Measurements from ENCODE around the gene PTPRQ. TPM values are rescaled to one million over a fixed set of nuclear protein-coding genes. Genes with fewer than 3 reads are reported as not detected.

The PTPRQ gene
- total RNA-seq, 1 experiment from 2014 or later = not detected

DNA sequence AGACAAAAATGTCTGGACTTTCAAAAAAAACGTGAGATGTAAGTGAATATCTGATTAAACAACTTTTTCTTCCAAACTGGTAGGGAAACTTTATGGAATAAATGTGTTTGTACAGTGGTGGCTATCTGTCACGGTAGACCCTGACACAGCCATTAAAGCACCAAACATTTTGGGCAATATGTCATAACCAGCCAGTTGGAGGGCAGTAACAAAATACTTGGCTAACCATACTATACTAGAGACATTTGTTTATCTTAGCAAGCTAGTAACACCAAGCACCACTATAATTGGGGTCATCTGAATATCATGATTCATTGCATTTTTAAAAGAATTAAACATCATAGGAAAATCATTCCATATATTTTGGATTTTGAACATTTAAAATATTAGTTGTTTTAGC lies 257.4 kb downstream of the PTPRQ start:
- TF ChIP-seq ZNF263 (CRISPR knock-in tag; IDR thresholded peaks at IDR 0.05; ENCODE audit: low read depth) (no peak), TP53 (CRISPR knock-in tag; IDR thresholded peaks at IDR 0.05) (no peak), GABPB1 (CRISPR knock-in tag; IDR thresholded peaks at IDR 0.05) (no peak), RELA (CRISPR knock-in tag; IDR thresholded peaks at IDR 0.05; ENCODE audit: borderline replicate concordance) (no peak), MYBL2 (CRISPR knock-in tag; IDR thresholded peaks at IDR 0.05) (no peak), ZNF416 (CRISPR knock-in tag; IDR thresholded peaks at IDR 0.05) (no peak), TEAD4 (CRISPR knock-in tag; IDR thresholded peaks at IDR 0.05) (no peak), NFYB (CRISPR knock-in tag; conservative IDR thresholded peaks at IDR 0.05; ENCODE audit: low read depth) (no peak), ZNF232 (CRISPR knock-in tag; IDR thresholded peaks at IDR 0.05) (no peak), CBFB (CRISPR knock-in tag; IDR thresholded peaks at IDR 0.05; ENCODE audit: low read depth) (no peak), ESRRA (CRISPR knock-in tag; IDR thresholded peaks at IDR 0.05; ENCODE audit: borderline replicate concordance) (no peak), FOXK1 (CRISPR knock-in tag; IDR thresholded peaks at IDR 0.05) (no peak), OVOL2 (CRISPR knock-in tag; IDR thresholded peaks at IDR 0.05; ENCODE audit: borderline replicate concordance) (no peak), TCF7 (CRISPR knock-in tag; IDR thresholded peaks at IDR 0.05; ENCODE audit: low read depth) (no peak), NR3C1 (CRISPR knock-in tag; conservative IDR thresholded peaks at IDR 0.05; ENCODE audit: low read depth) (no peak)
- TF ChIP-seq, protein P1, sequence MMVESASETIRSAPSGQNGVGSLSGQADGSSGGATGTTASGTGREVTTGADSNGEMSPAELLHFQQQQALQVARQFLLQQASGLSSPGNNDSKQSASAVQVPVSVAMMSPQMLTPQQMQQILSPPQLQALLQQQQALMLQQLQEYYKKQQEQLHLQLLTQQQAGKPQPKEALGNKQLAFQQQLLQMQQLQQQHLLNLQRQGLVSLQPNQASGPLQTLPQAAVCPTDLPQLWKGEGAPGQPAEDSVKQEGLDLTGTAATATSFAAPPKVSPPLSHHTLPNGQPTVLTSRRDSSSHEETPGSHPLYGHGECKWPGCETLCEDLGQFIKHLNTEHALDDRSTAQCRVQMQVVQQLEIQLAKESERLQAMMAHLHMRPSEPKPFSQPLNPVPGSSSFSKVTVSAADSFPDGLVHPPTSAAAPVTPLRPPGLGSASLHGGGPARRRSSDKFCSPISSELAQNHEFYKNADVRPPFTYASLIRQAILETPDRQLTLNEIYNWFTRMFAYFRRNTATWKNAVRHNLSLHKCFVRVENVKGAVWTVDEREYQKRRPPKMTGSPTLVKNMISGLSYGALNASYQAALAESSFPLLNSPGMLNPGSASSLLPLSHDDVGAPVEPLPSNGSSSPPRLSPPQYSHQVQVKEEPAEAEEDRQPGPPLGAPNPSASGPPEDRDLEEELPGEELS (CRISPR knock-in tag; IDR thresholded peaks at IDR 0.05) = no peak
- TF ChIP-seq, protein P2, sequence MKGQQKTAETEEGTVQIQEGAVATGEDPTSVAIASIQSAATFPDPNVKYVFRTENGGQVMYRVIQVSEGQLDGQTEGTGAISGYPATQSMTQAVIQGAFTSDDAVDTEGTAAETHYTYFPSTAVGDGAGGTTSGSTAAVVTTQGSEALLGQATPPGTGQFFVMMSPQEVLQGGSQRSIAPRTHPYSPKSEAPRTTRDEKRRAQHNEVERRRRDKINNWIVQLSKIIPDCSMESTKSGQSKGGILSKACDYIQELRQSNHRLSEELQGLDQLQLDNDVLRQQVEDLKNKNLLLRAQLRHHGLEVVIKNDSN (CRISPR knock-in tag; IDR thresholded peaks at IDR 0.05) = no peak
- TF ChIP-seq, protein P3, sequence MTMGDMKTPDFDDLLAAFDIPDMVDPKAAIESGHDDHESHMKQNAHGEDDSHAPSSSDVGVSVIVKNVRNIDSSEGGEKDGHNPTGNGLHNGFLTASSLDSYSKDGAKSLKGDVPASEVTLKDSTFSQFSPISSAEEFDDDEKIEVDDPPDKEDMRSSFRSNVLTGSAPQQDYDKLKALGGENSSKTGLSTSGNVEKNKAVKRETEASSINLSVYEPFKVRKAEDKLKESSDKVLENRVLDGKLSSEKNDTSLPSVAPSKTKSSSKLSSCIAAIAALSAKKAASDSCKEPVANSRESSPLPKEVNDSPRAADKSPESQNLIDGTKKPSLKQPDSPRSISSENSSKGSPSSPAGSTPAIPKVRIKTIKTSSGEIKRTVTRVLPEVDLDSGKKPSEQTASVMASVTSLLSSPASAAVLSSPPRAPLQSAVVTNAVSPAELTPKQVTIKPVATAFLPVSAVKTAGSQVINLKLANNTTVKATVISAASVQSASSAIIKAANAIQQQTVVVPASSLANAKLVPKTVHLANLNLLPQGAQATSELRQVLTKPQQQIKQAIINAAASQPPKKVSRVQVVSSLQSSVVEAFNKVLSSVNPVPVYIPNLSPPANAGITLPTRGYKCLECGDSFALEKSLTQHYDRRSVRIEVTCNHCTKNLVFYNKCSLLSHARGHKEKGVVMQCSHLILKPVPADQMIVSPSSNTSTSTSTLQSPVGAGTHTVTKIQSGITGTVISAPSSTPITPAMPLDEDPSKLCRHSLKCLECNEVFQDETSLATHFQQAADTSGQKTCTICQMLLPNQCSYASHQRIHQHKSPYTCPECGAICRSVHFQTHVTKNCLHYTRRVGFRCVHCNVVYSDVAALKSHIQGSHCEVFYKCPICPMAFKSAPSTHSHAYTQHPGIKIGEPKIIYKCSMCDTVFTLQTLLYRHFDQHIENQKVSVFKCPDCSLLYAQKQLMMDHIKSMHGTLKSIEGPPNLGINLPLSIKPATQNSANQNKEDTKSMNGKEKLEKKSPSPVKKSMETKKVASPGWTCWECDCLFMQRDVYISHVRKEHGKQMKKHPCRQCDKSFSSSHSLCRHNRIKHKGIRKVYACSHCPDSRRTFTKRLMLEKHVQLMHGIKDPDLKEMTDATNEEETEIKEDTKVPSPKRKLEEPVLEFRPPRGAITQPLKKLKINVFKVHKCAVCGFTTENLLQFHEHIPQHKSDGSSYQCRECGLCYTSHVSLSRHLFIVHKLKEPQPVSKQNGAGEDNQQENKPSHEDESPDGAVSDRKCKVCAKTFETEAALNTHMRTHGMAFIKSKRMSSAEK (CRISPR knock-in tag; IDR thresholded peaks at IDR 0.05; ENCODE audit: borderline replicate concordance) = no peak
- ChIA-PET POLR2A (no interaction called here), CTCF (interaction anchor here (1.6 to 1.8 kb wide), 2 partner anchors 9 to 25 kb away, joined by 3 to 4 read pairs; no protein-coding TSS in a partner anchor)
- Mint-ChIP-seq H3K9me3 (no peaks in the 10 kb centered on the region), H3K36me3 (no peaks in the 10 kb centered on the region), H3K4me3 (no peak overlapping the region), H3K4me1 (peaks cover 18% of the 10 kb centered on the region), H3K27me3 (ENCODE audit: low read depth) (peaks cover 39% of the 10 kb centered on the region), H3K27ac (no peak overlapping the region)
- DNase-seq (ENCODE audit: low spot score) = no peak
- no peak for ATAC-seq

DNA sequence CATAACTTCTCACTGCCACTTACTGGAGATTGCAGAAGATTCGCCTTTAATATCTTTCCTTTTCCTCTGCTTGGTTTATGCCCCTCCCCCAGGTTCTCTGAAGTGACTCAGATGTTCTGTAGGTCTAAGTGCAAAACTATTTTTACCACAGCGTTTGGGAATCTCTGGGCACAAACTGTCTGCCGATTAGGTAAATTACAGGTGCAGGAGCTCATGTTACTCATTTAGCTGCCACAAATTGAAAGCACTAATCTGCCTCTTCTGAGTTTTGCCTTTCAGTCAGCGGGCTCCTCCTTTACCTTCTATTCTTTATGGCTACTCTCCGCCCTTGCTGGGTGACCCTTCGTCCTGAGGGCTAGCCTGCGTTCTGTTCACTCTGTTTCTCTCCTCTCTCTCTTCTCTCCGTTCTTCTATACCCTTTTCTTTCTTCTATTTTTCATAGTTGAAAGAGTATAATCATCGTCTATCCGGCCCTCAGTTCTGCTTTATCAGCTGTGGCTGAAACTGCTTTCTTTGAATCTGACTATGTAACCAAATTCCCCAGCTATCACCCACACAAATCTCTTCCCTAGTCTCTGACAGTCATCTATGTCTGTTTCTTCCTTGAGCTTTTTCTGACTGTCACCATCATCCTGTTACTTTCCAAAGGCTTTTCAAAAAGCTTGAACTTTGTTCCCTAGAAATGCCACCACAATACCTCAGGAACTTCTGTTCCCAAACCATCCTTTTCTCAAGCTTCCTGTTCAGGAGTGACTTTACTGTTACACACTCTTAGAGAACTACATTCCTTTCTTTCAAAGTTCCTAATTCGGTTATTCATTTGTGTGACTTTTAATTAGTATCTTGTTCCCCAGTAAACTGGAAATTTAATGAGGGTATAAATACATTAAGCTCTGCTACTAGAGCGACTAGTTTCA lies 259.1 kb downstream of the PTPRQ start:
- H3K36me3 Mint-ChIP-seq = no peaks in the 10 kb centered on the region
- no peak for DNase-seq (ENCODE audit: low spot score)
- peaks cover 28% of the 10 kb centered on the region for H3K4me1 Mint-ChIP-seq
- POLR2A ChIA-PET = no interaction called here
- H3K9me3 Mint-ChIP-seq = no peaks in the 10 kb centered on the region
- no peak overlapping the region for H3K27ac Mint-ChIP-seq
- H3K27me3 Mint-ChIP-seq (ENCODE audit: low read depth) = peaks cover 57% of the 10 kb centered on the region
- H3K4me3 Mint-ChIP-seq = peak overlapping the region; percentile 23; the same call in 1 of the 2 replicates
- CTCF ChIA-PET = interaction anchor here (0.6 kb wide), 1 partner anchor 11 kb away, joined by 3 read pairs; no protein-coding TSS in a partner anchor
- peak; percentile 60 for ATAC-seq
- TF ChIP-seq, protein P4, sequence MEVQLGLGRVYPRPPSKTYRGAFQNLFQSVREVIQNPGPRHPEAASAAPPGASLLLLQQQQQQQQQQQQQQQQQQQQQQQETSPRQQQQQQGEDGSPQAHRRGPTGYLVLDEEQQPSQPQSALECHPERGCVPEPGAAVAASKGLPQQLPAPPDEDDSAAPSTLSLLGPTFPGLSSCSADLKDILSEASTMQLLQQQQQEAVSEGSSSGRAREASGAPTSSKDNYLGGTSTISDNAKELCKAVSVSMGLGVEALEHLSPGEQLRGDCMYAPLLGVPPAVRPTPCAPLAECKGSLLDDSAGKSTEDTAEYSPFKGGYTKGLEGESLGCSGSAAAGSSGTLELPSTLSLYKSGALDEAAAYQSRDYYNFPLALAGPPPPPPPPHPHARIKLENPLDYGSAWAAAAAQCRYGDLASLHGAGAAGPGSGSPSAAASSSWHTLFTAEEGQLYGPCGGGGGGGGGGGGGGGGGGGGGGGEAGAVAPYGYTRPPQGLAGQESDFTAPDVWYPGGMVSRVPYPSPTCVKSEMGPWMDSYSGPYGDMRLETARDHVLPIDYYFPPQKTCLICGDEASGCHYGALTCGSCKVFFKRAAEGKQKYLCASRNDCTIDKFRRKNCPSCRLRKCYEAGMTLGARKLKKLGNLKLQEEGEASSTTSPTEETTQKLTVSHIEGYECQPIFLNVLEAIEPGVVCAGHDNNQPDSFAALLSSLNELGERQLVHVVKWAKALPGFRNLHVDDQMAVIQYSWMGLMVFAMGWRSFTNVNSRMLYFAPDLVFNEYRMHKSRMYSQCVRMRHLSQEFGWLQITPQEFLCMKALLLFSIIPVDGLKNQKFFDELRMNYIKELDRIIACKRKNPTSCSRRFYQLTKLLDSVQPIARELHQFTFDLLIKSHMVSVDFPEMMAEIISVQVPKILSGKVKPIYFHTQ (CRISPR knock-in tag; IDR thresholded peaks at IDR 0.05) = no peak
- TF ChIP-seq NFYB (CRISPR knock-in tag; conservative IDR thresholded peaks at IDR 0.05; ENCODE audit: low read depth) (no peak), ELF4 (CRISPR knock-in tag; IDR thresholded peaks at IDR 0.05; ENCODE audit: low read depth) (no peak), SOX15 (CRISPR knock-in tag; IDR thresholded peaks at IDR 0.05) (no peak), ZNF396 (CRISPR knock-in tag; IDR thresholded peaks at IDR 0.05; ENCODE audit: borderline replicate concordance) (no peak), HMGA2 (CRISPR knock-in tag; IDR thresholded peaks at IDR 0.05) (no peak), SMAD3 (CRISPR knock-in tag; IDR thresholded peaks at IDR 0.05; ENCODE audit: borderline replicate concordance) (no peak)
- TF ChIP-seq, protein P5, sequence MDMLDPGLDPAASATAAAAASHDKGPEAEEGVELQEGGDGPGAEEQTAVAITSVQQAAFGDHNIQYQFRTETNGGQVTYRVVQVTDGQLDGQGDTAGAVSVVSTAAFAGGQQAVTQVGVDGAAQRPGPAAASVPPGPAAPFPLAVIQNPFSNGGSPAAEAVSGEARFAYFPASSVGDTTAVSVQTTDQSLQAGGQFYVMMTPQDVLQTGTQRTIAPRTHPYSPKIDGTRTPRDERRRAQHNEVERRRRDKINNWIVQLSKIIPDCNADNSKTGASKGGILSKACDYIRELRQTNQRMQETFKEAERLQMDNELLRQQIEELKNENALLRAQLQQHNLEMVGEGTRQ (CRISPR knock-in tag; IDR thresholded peaks at IDR 0.05) = no peak
